ENCODE measurements around the gene CHIC2.

DNA sequence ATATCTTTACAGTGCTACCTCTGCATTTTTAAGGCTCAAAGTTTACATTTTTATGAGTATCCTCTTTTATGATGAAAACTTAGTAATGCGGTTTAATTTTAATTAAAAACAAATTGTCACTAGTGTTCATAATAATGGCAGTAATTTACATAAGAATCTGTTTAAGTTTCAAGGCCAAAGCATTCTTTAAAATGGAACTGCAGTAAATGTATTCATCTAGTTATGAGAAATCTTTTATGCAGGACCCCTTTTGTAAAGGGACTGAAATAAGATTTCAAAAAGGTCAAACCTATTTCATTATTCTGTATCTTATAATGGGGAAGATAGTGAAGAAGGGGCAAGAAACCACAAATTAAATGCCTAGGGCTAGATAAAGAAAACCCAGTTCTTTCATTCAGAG lies 37.1 kb downstream of the CHIC2 start:
- TF ChIP-seq POLR2AphosphoS5 (IDR thresholded peaks at IDR 0.05): no peak
- TF ChIP-seq, protein P1, sequence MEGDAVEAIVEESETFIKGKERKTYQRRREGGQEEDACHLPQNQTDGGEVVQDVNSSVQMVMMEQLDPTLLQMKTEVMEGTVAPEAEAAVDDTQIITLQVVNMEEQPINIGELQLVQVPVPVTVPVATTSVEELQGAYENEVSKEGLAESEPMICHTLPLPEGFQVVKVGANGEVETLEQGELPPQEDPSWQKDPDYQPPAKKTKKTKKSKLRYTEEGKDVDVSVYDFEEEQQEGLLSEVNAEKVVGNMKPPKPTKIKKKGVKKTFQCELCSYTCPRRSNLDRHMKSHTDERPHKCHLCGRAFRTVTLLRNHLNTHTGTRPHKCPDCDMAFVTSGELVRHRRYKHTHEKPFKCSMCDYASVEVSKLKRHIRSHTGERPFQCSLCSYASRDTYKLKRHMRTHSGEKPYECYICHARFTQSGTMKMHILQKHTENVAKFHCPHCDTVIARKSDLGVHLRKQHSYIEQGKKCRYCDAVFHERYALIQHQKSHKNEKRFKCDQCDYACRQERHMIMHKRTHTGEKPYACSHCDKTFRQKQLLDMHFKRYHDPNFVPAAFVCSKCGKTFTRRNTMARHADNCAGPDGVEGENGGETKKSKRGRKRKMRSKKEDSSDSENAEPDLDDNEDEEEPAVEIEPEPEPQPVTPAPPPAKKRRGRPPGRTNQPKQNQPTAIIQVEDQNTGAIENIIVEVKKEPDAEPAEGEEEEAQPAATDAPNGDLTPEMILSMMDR (IDR thresholded peaks at IDR 0.05): no peak
- TF ChIP-seq POLR2A (IDR thresholded peaks at IDR 0.05; ENCODE audit: low read depth): no peak
